DMS114 treated with DMSO at 0.1 percent for 48 hours (cell line): ENCODE measurements around the gene LZTS3.
"Not testable (repeated sequence)": the region's sequence is repeated elsewhere in the genome, so short reads cannot be mapped to it uniquely, and the experiment has no call there.

ENCODE experiments used
- DNase-seq: peaks from one replicate; lab custom pipeline; 2025; ENCODE audit not compliant: unreplicated experiment; lab: John Stamatoyannopoulos, UW

LZTS3 gene

GRCh38 chr20:3141757-3142156, 31.6 kb downstream of the LZTS3 start:
- DNase-seq: no peak

- no peak for DNase-seq
Measured at GRCh38 chr20:3137492-3137891, 35.9 kb downstream of the LZTS3 start.

GRCh38 chr20:3135507-3136070, 37.8 kb downstream of the LZTS3 start:
- DNase-seq: no peak

DNA sequence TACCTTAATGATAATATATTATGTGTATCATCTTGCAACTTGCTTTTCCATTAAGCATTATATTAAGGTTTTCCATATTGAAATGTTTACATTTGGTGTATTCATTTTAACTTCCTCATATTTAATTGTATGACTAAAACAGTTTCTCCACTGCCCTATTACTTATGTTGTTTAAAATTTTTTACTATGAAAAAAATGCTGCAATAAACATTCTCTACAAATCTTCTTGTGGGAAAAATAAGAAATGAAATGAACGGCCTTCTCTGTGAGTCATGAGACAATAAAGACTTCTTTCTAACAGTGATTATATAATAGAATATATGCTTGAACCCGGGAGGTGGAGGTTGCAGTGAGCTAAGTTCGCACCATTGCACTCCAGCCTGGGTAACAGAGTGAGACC, 39.2 kb downstream of the LZTS3 start:
- DNase-seq: no peak

- no peak for DNase-seq
Measured at GRCh38 chr20:3133155-3133554, 40.2 kb downstream of the LZTS3 start.

GRCh38 chr20:3130051-3130600, 43.2 kb downstream of the LZTS3 start:
- no peak for DNase-seq

DNA sequence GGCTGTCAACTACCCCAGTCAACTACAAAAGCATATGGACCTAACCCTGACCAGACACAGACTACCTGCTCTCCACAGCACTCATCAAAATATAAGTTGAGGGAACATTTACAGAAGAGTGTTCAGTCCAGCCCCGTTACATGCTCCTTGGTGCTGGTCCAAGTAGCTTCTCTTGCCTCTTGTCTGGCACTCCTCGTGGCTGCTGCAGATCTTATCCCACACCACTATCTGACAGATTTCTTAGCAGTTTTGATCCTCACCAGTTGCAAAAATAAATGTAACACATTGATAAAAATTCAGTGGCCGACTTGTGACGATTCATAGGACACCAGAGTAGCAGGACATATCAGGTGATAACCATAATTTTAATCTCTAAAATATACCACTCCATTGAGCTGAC, 44.3 kb downstream of the LZTS3 start:
- DNase-seq: no peak

GRCh38 chr20:3128275-3128984, 44.9 kb downstream of the LZTS3 start:
- DNase-seq: no peak

GRCh38 chr20:3126527-3126859, 46.9 kb downstream of the LZTS3 start:
- DNase-seq: no peak

- not testable (repeated sequence) for DNase-seq
Measured at GRCh38 chr20:3125776-3126526, 47.4 kb downstream of the LZTS3 start.

- DNase-seq: not testable (repeated sequence)
Measured at GRCh38 chr20:3124773-3125560, 48.4 kb downstream of the LZTS3 start.

GRCh38 chr20:3124163-3124562, 49.2 kb downstream of the LZTS3 start:
- not testable (repeated sequence) for DNase-seq

DNA sequence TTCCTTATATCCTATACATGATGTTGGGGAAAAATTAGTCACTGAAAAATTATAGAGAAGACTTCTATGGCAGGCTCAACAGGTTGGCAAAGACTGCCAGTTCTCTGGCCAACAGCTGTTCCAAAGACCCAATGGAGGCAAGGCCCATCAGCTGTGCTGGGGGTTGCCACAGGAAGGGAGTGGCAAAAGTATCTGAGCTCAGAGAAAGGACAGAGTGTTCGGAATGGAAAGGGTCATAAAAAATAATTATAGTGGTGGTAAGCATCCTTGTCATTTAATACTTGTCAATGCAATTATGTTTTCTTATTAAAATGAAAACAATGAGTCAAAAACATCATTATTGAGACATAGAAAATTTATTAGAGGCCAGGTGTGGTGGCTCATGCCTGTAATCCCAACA, 49.8 kb downstream of the LZTS3 start:
- no peak for DNase-seq

DNA sequence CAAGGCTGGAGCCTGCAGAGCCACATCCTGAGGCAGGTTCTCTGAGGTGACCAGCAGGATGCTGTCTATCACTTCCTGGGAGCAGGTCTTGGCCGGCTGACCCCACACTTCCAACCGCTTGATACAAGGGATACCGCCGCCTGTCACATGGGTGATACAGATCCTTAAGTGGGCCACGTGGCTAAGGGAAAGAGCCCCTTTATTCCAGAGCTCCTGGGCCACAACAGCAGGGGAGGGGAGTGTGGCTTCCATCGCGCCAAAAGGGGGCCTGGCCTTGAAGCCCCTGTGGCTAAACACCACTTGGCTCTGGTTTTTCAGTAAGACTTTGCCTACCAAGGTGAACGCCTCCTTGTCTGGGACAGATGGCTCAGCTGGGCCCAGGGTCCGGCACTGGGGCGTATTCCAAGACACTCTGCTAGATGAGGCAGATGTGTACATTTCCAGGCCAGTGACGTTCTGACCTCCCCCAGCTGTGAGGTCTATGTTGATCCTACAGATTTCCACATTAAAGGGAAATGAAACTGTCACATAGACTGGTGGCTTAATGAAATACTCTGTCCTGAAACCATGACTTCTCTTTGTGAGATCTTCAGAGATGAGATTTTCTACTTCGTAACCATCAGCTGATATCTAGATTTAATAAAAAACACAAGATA, 51.3 kb downstream of the LZTS3 start:
- DNase-seq: no peak

- DNase-seq: no peak
Measured at GRCh38 chr20:3121271-3121911, 52.0 kb downstream of the LZTS3 start.

GRCh38 chr20:3119044-3119443, 54.3 kb downstream of the LZTS3 start:
- no peak for DNase-seq

DNA sequence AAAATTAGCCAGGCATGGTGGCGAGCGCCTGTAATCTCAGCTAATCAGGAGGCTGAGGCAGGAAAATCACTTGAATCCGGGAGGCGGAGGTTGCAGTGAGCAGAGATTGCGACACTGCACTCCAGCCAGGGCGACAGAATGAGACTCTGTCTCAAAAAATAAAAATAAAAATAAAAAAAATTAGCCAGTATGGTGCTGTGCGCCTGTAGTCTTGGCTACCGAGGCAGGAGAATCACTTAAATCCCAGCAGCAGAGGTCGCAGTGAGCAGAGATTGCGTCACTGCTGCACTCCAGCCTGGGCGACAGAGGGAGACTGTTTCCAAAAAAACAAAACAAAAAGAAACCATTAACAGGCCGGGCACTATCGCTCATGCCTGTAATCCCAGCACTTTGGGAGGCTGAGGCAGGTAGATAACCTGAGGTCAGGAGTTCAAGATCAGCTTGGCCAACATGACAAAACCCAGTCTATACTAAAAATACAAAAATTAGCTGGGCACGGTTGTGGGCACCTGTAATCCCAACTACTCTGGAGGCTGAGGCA, 55.4 kb downstream of the LZTS3 start:
- not testable (repeated sequence) for DNase-seq

- DNase-seq: no peak
Measured at GRCh38 chr20:3116341-3116740, 57.0 kb downstream of the LZTS3 start.

DNA sequence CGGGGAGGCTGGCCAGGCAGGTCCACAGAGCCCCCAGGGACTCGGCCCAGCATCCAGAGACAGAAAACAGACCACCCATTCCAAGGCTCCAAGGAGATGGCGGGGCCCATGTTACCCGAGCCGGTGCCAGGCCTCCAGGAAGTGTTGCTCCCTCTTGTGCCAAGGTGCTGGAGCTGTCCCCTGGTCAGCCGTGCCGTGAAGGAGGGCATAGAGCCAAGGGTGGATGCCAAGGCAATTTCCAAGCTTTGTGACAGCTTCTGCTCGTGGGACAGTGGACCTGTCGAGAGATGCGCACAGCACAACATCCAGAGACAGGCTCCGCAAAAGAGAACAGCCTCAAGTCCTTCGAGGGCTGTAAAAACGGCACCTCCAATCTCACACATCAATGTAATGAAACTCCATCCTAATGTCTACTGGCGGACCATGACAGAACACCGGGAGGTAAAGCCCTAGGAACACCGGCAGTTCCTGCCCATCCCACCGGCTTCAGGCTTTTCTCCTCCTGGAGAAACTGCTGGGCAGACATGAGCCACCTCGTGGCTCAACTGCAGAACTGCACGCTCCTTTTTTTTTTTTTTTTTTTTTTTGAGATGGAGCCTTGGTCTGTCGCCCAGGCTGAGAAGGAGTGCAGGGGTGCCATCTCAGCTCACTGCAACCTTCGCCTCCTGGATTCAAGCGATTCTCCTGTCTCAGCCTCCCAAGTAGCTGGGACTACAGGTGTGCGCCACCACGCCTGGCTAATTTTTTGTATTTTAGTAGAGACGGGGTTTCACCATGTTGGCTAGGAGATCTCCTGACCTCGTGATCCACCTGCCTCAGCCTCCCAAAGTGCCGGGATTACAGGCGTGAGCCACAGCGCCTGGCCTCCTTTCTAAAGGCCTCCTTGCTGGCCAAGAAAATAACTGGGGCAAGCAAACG, 57.9 kb downstream of the LZTS3 start:
- peak; percentile 27 for DNase-seq
